NCI-H2171 treated with DMSO at 0.1 percent for 48 hours (cell line): Measurements from ENCODE around the gene HIVEP2.

Experiments used
- DNase-seq: peaks from one replicate; lab custom pipeline; 2025; lab: John Stamatoyannopoulos, UW

The HIVEP2 gene

DNA sequence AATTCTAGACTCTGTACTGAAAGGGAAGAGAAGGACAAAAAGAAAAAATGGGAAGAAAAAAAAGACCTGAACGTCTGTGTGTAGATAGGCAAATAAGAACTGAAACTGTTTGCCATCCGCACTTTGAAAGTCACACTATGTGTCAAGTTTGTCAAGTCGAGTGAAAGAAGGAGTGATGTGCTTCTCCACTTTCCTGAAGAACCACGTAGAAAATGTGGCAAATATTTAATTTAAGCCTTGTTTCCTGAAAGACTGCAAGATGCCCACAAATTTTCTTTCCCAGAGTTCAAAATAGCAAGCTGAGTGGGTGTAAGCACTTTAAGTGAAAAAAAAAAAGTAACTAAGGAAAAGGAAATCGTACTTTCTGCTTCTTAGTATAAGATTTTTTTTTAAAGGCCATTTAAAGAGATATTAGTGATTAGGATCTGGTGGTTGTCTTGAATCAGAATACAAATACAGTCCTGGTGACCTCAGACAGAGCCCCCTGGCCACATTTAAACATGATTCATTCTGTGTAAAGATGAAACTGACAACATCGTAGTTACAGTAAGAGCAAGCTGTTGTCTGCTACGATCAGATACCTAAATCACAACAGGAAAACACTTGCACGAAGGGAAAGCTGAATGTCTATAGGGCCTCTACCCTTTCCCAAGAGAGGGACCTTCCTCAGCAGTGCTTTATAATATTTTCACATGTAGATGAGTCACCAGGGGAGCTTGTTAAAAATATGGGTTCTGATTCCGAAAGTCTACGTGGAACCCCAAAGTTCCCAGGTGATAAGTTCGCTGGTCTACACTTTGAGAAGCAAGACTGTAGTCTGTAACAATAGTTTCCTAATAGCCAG lies 102.3 kb downstream of the HIVEP2 start:
- DNase-seq = no peak

DNA sequence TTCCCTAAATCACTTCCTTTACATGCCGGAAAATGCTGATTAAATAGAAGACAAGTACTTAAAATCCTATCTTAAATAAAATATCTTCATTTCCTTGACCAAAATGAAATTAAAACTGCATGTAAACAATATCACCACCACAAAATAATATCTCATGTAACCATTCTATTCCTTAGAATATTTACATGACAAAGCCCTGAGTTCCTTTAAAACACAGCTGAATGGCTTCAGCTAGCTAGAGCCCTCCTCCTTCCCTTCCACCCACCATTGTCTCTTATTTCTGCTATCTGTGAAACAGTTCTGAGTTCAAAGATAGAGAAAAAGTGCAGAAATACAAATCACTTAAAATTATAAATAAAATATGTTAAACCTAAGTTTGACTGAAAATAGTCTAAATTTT lies 103.1 kb downstream of the HIVEP2 start:
- DNase-seq = no peak

DNA sequence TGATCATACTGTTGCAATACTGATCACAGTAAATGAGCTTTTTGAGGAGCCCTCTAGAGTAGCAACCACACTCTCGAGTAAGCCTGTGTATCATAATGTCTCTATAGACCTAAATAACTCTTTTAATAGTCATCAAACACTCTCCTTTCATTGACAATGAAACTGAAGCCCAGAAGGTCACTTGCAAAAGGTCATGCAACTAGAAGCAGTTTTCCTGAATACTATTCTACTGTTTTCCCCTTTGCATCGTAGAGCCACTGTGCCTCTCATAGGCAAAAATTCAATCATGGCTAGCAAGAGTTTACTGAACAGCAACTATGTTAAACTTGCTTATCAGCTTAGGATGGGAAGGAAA lies 105.3 kb downstream of the HIVEP2 start:
- no peak for DNase-seq

DNA sequence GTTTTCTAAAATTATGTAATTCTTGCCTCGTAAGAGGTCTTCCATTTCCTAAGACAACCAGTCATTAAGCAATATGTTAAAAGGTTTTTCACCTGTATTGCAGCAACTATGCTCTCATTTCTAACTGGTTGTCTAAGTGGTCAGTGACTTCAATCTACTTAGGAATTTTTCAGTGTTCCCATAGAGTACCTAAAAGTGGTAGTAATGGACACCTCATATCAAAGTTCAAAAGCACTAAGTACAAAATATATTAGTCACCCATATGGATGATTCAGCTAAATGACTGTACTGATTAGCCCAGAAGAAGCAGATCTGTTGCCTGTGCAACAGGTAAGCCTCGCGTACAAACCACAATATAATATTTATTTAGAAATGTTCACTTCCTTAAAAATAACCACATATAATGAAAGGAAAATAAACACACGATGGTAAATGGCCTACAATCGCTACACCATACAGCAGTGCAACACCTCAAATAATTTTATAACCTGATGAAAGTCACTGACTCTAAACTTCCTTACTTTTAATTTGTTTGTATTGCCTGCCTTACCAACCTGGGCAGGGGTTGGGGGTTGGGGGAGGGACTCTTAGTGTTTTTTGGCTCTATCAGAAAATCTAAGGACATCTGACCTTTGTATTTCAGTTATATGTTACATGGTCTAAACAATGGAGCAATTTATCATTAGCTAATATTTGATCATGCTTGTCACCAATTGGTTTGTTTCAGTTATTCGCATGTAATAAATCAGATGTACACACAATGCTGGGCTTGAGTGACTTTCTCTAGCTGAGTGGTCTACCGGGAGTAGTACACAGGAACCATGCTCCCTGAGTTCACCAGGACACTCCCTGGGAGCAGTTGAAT lies 105.9 kb downstream of the HIVEP2 start:
- DNase-seq = no peak

DNA sequence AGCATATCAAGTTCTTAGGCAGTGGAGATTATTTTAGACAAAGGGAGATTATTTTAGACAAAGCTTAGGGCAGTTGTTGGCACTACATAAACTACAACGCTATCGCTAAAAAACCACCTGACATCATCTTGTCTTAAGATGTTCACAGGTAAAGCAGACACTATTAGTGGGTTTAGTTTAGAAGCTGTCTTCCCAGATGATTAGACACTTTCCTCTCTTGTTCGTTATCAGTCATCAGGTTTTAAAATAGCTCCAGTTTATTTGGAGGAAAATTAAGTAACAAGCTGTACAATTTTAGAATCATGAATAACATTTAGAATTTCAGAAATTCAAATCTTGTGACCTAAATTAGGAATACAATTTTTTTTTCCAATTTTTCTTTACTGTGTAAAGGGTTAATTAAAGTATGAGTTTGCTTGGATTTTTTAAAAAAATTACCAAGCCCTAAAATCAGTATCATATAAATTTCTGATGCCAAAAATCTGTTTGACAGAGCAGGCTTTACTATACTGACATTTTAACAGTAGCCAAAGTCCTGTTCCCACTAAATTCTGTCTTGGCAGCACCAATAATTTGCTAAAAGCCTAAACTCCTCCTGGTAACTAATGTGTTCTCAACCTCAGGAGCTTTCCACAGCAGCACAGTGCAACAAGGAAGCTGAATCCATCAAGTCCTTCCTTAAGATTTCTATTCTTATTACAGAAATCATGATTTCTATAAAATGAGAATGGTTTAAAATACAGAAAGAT lies 109.0 kb downstream of the HIVEP2 start:
- no peak for DNase-seq

DNA sequence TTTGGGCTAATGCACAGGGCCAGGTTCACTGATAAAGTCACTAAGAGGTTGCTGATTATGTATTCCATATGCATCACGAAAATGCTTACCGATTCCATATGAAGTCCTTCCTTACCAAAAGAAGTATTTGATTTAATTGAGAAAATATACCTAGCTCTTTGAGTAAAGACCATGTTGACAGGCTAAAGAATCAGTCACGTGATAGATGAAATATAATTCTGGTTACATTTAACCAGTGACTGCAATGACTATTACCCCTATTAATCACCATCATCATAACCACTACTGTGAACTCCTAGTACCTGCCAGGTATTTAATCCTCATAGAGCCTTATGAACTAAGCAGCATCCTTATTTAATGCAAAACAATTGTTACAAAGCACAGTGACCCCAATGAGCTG lies 110.1 kb downstream of the HIVEP2 start:
- DNase-seq = no peak

DNA sequence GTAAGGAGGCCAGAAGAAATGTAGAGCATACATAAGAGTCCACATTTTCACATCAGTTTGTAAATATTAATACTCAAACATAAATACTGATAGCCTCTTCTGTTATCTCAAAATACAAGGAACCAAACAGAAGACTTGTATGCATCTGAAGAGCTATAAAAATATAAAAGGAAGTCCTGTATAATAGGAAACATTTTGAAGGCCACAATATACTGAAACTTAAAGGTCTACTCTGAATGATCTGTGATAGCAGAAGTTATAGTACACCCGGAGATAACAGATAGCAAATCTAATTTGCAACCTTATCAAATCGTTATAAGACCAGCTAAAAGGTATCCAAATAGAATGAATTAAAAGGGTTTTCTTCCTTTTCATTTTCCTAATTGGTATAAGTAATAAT lies 111.2 kb downstream of the HIVEP2 start:
- no peak for DNase-seq

DNA sequence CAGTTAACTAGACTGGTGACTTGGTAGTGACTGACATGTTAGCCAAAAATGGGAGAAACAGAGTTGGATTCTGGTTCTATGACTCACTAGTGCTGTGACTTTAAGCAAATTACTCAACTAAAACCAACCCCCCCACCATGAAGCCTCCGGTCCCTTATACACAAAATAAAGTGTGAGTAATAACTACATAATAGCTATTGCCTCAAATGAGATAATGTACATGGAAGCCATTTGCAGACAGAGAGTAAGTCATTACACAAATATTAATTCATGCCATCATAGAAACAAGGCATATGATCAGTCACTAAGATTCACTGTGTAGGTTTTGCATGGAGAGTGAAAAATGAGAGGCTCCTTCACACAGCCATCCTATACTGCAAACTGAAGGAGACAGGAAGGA lies 111.9 kb downstream of the HIVEP2 start:
- DNase-seq = no peak

DNA sequence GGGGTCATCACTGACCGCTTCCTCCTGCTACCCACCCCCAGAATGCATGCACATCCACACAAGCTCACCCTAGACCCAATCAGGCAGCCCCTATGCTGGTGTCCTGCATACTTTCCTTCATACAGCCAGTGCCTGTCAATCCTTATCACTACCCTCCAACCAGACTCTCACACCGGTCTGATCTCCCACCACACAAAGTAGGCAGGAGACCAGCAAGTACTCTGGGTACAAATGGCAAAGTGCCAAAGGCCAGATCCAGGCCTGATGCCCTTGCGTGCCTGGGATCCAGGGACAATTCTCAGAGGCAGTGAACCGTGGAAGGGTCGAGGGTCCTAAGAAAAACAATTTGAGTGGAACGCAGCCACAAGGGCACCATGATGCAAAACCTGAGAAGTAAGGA lies 114.2 kb downstream of the HIVEP2 start:
- DNase-seq = no peak

DNA sequence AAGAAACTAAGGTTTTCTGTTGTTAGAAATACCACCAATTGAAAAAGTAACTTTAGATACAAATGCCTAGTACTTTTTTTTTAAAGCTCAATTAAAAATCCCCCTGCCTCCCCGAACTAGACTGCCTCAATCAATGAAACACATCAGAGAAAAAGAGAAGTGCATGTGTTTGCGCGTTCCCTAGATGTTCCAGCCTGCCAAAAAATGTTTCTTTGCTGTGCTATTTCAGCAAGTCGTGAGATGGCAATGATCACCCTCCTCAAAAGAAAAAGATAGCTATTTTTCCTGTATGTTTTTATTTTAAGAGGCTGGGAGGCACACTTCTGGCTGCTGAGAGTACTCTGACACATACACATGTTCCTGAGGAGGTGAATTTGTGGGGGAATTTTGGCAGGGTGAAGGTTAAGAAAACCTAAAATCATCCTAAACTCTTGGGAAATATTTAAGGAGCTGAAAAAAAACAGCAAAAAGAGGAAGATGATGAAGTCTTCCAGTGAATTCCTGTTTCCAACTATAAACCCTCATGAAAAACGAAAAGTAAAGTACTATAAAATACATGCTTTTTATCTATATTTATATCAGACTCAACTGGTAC lies 114.8 kb downstream of the HIVEP2 start:
- DNase-seq = no peak

DNA sequence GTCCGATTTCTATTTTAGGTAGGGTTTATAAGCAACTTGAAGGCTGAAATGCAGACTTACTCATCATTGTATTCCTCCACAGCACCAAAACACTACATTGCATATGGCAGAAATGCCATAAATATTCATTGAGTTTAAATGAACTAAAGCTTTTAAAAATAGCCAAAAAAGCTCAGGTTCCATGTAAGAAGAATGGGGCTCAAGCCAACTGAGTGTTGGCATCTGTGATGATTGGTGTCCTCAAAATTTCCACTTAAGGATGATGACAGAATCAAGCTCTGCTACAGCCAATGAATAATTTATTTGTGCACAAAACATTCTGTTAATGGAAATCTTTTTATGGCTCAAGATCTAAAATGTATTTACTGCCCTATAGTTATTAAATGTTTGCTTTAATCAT lies 115.4 kb downstream of the HIVEP2 start:
- no peak for DNase-seq

DNA sequence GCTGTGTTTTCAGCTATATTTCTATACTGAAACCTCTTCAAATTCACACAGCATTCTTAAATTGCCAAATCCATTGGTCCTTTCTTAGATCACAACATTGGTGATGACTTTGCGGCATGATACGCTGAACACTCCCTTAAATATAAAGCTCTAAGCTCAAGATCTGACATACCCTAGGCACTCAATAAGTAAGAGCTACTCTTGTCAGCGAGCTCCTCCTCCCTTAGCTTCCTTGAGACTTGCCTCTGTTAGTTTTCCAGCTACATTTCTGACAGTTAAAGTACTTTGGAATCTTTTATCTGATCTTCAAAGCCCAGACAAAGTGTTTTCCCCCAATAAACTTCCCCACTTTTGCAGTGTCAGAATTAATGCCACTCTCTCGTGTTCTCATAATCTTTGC lies 117.0 kb downstream of the HIVEP2 start:
- no peak for DNase-seq

DNA sequence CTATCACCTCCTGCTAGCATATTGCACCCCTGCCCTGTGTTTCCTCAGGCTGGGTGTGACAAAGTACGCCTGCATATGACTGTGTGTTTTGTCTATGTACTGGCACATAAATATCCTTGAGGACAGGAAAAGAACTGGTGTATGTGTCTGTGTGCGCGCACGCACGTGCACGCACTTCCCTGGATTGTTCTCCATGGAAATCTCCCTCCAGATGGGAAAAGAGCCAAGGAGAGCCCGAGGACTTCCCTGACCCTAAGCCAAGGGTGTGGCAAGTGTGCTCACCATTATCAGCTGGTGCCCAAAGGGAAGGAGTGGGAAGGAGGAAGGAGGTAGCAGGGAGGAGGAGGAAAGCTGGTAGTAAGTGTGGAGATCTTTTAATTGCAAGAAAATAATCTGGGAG lies 117.6 kb downstream of the HIVEP2 start:
- DNase-seq = no peak

DNA sequence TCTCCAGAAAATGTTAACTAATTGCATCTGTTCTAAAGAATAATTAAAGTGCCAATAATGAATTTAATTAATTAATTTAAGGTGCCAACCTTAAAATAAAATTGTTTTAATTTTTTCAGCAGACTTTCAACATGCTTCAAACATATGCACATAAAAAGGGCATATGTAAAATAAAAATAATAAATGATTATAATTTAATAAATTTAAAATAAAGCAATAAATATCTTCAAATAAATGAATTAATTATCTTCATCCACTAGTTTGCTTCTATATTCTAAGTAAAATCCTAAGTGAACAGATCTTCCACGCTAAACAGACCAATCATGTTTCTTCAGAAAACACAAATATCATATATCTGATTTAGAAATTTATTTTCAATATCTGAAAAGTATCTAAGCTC lies 119.2 kb downstream of the HIVEP2 start:
- no peak for DNase-seq

DNA sequence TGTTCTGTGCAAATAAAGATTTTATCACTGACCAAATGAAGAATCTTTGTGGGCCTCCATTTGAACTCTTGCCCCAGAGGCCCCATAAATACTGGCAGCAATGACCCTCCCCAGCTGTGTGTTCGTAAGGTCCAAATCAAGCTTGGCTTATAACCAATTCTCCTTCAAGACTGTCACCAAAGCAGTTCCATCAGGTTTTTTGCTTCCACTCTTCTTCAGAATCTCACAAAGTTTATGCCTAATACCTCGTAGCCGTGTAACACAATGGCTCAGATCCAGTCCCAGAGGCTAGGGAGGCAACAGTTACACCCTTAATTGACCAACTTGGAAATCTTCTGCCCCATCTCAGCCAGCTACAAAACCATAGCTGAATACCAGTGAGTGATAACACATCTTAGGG lies 120.5 kb downstream of the HIVEP2 start:
- no peak for DNase-seq

DNA sequence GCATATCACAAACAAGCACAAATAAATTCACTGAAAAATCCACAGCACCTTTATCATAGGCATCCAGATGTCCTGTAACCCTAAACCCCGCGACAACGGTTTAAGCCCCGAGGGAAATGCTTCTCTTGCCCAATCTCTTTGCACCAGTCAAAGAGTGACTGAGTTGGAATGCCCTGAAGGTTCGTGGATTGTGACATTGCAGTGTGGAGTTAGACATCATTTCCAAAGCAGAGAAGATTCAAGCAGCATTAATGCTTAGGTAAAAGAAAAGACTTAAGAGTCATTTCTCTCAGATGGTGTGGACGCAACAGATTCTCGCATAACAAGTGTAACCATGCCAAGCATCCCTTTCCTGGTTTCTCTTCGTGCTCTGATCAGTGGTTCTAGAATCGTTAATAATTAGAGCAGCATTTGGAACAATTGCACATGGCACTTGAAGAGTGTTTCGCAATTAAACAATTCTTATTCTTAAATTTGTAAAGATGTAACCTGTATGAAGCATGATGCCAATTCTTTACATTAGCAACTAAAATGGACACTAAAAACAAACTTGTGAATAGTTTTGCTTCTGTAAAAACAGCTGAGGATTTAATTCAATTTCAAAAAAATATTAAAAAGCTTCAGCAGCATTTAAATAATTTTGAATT lies 121.6 kb downstream of the HIVEP2 start:
- peak; percentile 98 for DNase-seq

DNA sequence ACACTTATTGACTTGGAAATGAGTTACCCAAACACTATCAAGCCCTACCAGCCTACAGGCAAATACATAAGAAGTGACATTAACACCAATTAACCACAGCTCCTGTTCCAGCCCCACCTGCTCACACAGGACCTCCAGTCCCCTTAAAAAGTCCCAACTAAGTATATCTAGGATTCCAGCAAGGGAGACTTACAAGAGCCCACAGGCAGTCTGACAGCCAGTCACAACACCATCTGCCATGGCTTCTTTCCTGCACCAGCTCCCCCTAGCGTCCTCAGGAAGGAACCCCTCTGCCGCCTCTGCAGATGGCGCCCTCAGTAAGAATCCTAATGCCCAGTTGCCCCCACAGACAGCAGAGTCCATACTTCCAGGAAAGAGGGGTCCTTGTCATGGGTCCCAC lies 122.1 kb downstream of the HIVEP2 start:
- peak; percentile 99 for DNase-seq

DNA sequence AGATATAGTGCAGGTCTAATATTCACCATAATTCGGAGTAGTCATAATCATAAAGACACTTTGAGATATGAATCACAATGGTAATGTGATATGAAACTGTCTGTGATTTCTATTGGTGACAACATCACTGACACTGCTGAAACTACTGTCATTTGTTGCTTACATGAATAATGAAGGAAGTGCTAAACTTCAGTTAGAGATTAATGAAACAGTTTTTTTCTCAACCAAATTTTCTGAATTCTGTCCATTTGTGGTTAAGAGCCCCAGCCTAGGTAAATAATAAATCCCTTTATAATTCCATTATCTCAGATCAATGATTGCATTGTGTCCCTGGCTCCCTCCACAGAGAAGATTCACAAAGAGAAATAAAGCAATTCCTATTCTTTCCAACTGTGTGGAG lies 122.6 kb downstream of the HIVEP2 start:
- DNase-seq = peak; percentile 38

DNA sequence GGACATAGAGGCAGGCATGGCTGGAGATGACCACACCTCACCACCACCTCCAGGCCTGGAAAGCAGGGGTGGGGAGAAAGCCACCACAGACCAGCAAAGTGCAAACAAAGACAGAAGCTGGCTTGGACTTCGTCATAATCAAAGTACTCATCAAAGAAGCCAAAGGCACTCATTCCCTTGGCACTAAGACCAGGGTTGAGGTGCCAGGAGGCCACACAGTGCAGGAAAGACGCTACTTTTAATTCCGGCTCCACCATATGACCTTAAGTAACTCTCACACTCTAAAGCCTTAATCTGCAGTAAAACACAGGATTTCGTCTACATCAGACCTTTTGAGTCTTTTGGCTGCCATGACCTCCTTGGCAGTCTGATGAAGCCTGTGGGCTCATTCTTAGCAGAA lies 123.1 kb downstream of the HIVEP2 start:
- no peak for DNase-seq

DNA sequence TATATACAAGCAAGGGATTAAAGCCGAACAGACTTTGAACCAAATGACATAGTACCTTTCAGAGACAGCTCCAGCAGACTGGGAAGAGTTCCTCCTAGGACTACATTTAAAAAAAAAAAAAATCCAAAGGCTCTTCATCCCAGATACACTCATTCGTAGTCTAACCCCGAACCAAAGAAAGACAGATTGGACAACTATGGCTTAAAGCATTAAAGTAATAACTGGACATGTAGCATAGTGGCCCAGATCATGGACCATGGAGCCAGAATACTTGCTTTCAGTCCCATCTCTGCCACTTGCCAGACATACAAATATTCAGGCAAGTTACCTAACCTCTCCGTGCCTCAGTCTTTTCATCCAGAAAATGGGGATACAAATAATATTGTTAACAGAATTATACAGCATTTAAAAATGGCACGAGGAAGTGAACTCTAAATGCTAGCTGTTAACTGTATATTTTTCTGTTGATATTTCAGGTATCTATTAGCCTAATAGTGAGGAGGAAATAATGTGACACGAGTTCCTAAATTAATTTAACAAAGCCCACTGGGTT lies 123.7 kb downstream of the HIVEP2 start:
- no peak for DNase-seq

DNA sequence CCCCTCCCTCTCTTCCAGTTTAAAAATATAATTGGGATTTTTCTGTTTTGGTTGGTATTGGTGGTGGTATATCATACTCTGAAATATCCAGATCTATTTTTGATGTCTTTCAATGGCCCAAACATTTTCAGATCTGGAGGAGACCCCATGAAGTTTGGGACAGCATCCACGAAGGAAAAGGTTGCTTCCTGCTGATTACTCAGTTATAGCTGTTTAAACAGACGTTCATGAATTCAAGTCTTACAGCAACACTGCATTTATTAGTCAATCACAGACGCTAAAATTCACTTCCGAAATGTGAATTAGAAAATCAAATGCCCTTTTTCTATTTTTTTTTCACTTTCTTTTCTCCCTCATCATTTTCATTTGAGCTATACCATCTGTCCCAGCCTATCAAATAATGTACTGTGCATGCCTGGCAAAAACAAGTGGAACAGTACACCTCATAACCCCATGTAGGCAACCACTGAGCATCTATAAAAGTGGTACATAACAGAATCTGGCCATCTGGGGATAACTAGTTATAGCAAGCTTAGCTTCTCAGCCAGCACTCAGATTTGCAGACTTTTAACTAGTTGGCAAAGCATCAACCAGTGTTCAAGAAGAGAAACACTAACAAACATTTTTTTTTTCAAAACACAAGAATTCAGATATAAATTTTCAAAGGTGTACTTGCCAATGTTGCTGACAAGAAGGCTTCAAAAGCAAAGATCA lies 124.5 kb downstream of the HIVEP2 start:
- peak; percentile 93 for DNase-seq
